GM12878 (cell line): ENCODE data around the gene TOMM22. TPM values are rescaled to one million over a fixed set of nuclear protein-coding genes. Genes with fewer than 3 reads are reported as not detected.
A peak's percentile ranks its signal among the peaks of the same experiment; 100 is the strongest.

Experiments used
- BCL11A ChIP-seq: IDR thresholded peaks from 2 replicates; pipeline ENCODE4 v1.6.1; 2011; ENCODE audit warnings: low read depth, low read length
- CBFB ChIP-seq: IDR thresholded peaks from 2 replicates; pipeline ENCODE4 v1.6.1; 2016; ENCODE audit warnings: antibody characterized with exemption, low read depth
- EED ChIP-seq: sonication (generic); IDR thresholded peaks from 2 replicates; pipeline ENCODE4 v1.6.1; 2016; ENCODE audit warnings: antibody characterized with exemption, low read depth
- IKZF2 ChIP-seq, 2 experiments: fragments of 450-650 bp; IDR thresholded peaks; 2 replicates each; pipeline ENCODE4 v1.6.1; 2017; ENCODE audit warnings: mild to moderate bottlenecking in 2 of 2, moderate library complexity in 2 of 2
- MEF2B ChIP-seq: fragments of 450-650 bp; IDR thresholded peaks from 2 replicates; pipeline ENCODE4 v1.6.1; 2018; ENCODE audit warnings: mild to moderate bottlenecking, moderate library complexity; ENCODE audit not compliant: partially characterized antibody, poor library complexity, severe bottlenecking
- MTA3 ChIP-seq: IDR thresholded peaks from 2 replicates; pipeline ENCODE4 v1.6.1; 2012; ENCODE audit warnings: low read length, inconsistent platforms, borderline replicate concordance
- SMC3 ChIP-seq: IDR thresholded peaks from 2 replicates; pipeline ENCODE4 v1.6.1; 2011; ENCODE audit warnings: low read length, improper control_type of control experiment, borderline replicate concordance
- polyA plus RNA-seq, 11 experiments: library from polyadenylated mRNA; depleted of rRNA in 4 of 11; unstranded in 6 of 11; stranded (reverse) in 5 of 11; fragments of >200 nt; fragmentation: Nextera tagmentation in 4 of 11; fragmentation: Illumina TruSeq in 1 of 11; extraction: Ambion mirVana in 4 of 11; extraction: Trizol in 1 of 11; gene quantifications; 1 replicate in 1 of 11; 2 replicates in 10 of 11; pipeline versions ENCODE4 v1.2.1 to v1.2.3, GENCODE V29; 2011 to 2016; ENCODE audit warnings: inconsistent platforms in 2 of 11, missing spikeins in 2 of 11, low read depth in 1 of 11
- total RNA-seq, 4 experiments: library from RNA; depleted of rRNA in 3 of 4; stranded (reverse); fragments of >200 nt in 3 of 4; fragmentation: Illumina TruSeq in 1 of 4; extraction: Trizol in 1 of 4; gene quantifications; 2 replicates each; pipeline versions ENCODE4 v1.2.1 to v1.2.3, GENCODE V29; 2013 to 2021
- TF ChIP-seq, protein P1 (sequence below): fragments of 150-350 bp; IDR thresholded peaks from 2 replicates; pipeline ENCODE4 v1.6.1; 2016; ENCODE audit warnings: low read depth, low read length

The TOMM22 gene
- total and polyA plus RNA-seq, 10 of the 15 experiments (the other 5 are each of a cell fraction or from before 2014, with no cell fraction given), result 37.6 to 197 (median 94.9) TPM

- peak; percentile 65 for TF ChIP-seq MEF2B
- TF ChIP-seq SMC3, result no peak
- 0 out of 2 replicates have a peak, but pooled peaks have one; percentile 50 for TF ChIP-seq CBFB
- peak in 1 of 2 experiments; percentile 78; a peak in 2 of 4 replicates for TF ChIP-seq IKZF2 (IDR thresholded peaks at IDR 0.05)
- TF ChIP-seq, protein P1, sequence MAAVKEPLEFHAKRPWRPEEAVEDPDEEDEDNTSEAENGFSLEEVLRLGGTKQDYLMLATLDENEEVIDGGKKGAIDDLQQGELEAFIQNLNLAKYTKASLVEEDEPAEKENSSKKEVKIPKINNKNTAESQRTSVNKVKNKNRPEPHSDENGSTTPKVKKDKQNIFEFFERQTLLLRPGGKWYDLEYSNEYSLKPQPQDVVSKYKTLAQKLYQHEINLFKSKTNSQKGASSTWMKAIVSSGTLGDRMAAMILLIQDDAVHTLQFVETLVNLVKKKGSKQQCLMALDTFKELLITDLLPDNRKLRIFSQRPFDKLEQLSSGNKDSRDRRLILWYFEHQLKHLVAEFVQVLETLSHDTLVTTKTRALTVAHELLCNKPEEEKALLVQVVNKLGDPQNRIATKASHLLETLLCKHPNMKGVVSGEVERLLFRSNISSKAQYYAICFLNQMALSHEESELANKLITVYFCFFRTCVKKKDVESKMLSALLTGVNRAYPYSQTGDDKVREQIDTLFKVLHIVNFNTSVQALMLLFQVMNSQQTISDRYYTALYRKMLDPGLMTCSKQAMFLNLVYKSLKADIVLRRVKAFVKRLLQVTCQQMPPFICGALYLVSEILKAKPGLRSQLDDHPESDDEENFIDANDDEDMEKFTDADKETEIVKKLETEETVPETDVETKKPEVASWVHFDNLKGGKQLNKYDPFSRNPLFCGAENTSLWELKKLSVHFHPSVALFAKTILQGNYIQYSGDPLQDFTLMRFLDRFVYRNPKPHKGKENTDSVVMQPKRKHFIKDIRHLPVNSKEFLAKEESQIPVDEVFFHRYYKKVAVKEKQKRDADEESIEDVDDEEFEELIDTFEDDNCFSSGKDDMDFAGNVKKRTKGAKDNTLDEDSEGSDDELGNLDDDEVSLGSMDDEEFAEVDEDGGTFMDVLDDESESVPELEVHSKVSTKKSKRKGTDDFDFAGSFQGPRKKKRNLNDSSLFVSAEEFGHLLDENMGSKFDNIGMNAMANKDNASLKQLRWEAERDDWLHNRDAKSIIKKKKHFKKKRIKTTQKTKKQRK, result no peak
- no peak for TF ChIP-seq MTA3
- no peak for TF ChIP-seq BCL11A
- TF ChIP-seq EED, result peak; percentile 38; the same call in 1 of the 2 replicates
These were observed 23.0 kb downstream of the TOMM22 start (continued) for GRCh38 chr22:38704654-38705234.
